HepG2 (cell line): ENCODE results near the gene ENTPD2. TPM values are rescaled to one million over a fixed set of nuclear protein-coding genes. Genes with fewer than 3 reads are reported as not detected.

Source experiments
- AGO1 ChIP-seq: fragments of 200-400 bp; formaldehyde crosslinking; IDR thresholded peaks from 2 replicates; pipeline ENCODE4 v1.6.1; 2017; ENCODE audit warnings: mild to moderate bottlenecking, low read depth, low read length, moderate library complexity; ENCODE audit not compliant: poor library complexity, severe bottlenecking
- FOXK1 ChIP-seq: sonication (generic); formaldehyde crosslinking; IDR thresholded peaks from 2 replicates; pipeline ENCODE4 v1.4.0; 2020; ENCODE audit warnings: low read depth, missing genetic modification reagents, borderline replicate concordance
- KLF6 ChIP-seq: IDR thresholded peaks from 2 replicates; pipeline ENCODE4 v1.8.0; 2016; ENCODE audit warnings: missing biosample characterization, missing genetic modification reagents
- NCOA1 ChIP-seq: sonication (generic); formaldehyde crosslinking; IDR thresholded peaks from 2 replicates; pipeline ENCODE4 v1.9.0; 2021; ENCODE audit warnings: missing genetic modification reagents
- NR2F2 ChIP-seq: IDR thresholded peaks from 2 replicates; pipeline ENCODE4 v1.6.1; 2012; ENCODE audit warnings: low read depth, inconsistent platforms, borderline replicate concordance
- SAFB2 ChIP-seq: sonication (generic); formaldehyde crosslinking; IDR thresholded peaks from 2 replicates; pipeline ENCODE4 v1.5.1; 2020; ENCODE audit warnings: missing genetic modification reagents, low read depth, mild to moderate bottlenecking, borderline replicate concordance
- TOPORS ChIP-seq: sonication (generic); formaldehyde crosslinking; IDR thresholded peaks from 2 replicates; pipeline ENCODE4 v1.8.0; 2023; ENCODE audit warnings: mild to moderate bottlenecking, missing genetic modification reagents
- ZBTB20 ChIP-seq: sonication (generic); formaldehyde crosslinking; IDR thresholded peaks from 2 replicates; pipeline ENCODE4 v1.8.1; 2023; ENCODE audit warnings: missing genetic modification reagents, low read depth, mild to moderate bottlenecking, borderline replicate concordance
- ZMAT3 ChIP-seq: sonication (generic); formaldehyde crosslinking; conservative IDR thresholded peaks from 2 replicates; pipeline ENCODE4 v1.7.0; 2021; ENCODE audit warnings: missing genetic modification reagents
- ZNF263 ChIP-seq: sonication (generic); formaldehyde crosslinking; IDR thresholded peaks from 2 replicates; pipeline ENCODE4 v1.4.0; 2020; ENCODE audit warnings: missing genetic modification reagents
- ZNF326 ChIP-seq: sonication (generic); formaldehyde crosslinking; IDR thresholded peaks from 2 replicates; pipeline ENCODE4 v1.4.0; 2020; ENCODE audit warnings: missing genetic modification reagents, borderline replicate concordance
- ZNF7 ChIP-seq: IDR thresholded peaks from 2 replicates; pipeline ENCODE4 v1.6.1; 2016; ENCODE audit warnings: missing biosample characterization, missing genetic modification reagents
- ZNF841 ChIP-seq: sonication (generic); formaldehyde crosslinking; IDR thresholded peaks from 2 replicates; pipeline ENCODE4 v1.8.1; 2023; ENCODE audit warnings: missing genetic modification reagents, borderline replicate concordance
- polyA plus RNA-seq, 8 experiments: library from polyadenylated mRNA; depleted of rRNA in 3 of 8; stranded (reverse) in 7 of 8; unstranded in 1 of 8; fragments of >200 nt; fragmentation: Illumina TruSeq in 4 of 8; extraction: Trizol in 4 of 8; gene quantifications; 2 replicates each; pipeline versions ENCODE4 v1.2.1 to v1.2.3, GENCODE V29; 2011 to 2016; ENCODE audit warnings: low read depth in 4 of 8, missing spikeins in 1 of 8, mixed read lengths in 1 of 8; ENCODE audit not compliant: insufficient read depth in 1 of 8
- total RNA-seq, 5 experiments: library from RNA; depleted of rRNA; stranded (reverse); fragments of >200 nt; fragmentation: Illumina TruSeq; extraction: Trizol; gene quantifications; 2 replicates each; pipeline ENCODE4 v1.2.3, GENCODE V29; 2016; ENCODE audit warnings: low read depth in 1 of 5
- TF ChIP-seq, protein P1 (sequence below): sonication (generic); formaldehyde crosslinking; IDR thresholded peaks from 2 replicates; pipeline ENCODE4 v1.5.0; 2020; ENCODE audit warnings: mild to moderate bottlenecking, missing genetic modification reagents, moderate library complexity
- TF ChIP-seq, protein P2 (sequence below): IDR thresholded peaks from 2 replicates; pipeline ENCODE4 v1.6.1; 2012; ENCODE audit warnings: inconsistent platforms
- TF ChIP-seq, protein P3 (sequence below): IDR thresholded peaks from 2 replicates; pipeline ENCODE4 v1.6.1; 2016; ENCODE audit warnings: low read depth
- TF ChIP-seq, protein P4 (sequence below): sonication (generic); formaldehyde crosslinking; IDR thresholded peaks from 2 replicates; pipeline ENCODE4 v1.4.0; 2020; ENCODE audit warnings: missing genetic modification reagents
- TF ChIP-seq, protein P5 (sequence below): IDR thresholded peaks from 2 replicates; pipeline ENCODE4 v1.6.1; 2016; ENCODE audit warnings: control low read depth
- TF ChIP-seq, protein P6 (sequence below): sonication (generic); formaldehyde crosslinking; IDR thresholded peaks from 2 replicates; pipeline ENCODE4 v1.5.0; 2020; ENCODE audit warnings: mild to moderate bottlenecking, missing genetic modification reagents

Gene ENTPD2
- total and polyA plus RNA-seq, 2 of the 13 experiments (the other 11 are each of a cell fraction or from before 2014, with no cell fraction given), result 0.95 to 3.2 TPM

DNA sequence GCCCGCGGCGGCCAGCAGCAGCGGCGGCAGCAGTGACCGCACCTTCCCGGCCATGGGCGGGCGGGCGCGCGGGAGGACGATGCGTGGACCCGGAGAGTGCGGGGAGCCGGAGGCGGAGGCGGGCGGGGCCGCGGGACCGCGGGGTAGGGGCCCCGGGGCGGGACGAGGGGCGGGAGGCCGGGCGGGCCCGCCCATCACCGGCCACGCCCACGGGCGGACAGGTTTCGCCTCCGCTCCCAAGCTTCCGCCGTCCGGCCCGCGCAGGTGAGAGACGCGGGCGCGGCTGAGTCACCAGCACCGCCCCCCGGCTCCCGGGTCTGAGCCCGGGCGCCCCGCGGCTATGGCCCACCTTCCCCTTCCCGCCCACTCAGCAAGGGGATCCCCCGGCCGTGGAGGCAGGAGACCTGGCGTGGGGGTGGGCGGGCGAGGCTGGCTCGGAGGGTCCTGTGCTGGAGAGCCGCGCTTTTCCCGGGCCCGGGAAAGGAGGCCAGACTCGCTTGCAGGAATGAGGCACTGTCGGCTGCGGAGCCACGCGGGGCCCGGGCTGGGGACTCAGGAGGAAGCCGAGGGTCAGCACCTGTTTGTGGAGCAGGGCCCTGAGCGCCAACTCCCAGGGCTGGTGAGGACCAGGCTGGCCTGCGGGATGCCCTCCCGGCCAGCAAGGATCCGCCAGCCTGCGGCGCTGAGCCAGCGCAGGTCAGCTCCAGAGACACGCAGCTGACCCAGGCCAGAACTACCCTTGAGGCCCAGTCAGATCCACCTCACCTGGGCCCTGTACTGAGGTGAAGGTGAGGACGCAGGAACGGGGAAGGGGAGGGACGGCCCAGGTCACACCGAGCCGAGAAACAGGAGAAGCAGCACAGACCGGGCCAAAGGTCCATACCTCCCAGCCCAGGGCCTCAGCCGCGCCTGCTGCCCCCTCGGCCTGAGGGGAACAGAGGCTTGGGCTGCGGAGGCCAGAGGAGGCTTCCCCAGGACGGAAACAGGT lies at the start of gene ENTPD2 (continued):
- TF ChIP-seq ZMAT3 (CRISPR knock-in tag) (no peak; the same call in 1 of the 2 replicates), AGO1 (no peak), ZNF7 (no peak), NR2F2 (peak; percentile 5; the same call in 1 of the 2 replicates), ZNF326 (CRISPR knock-in tag) (no peak), ZBTB20 (CRISPR knock-in tag) (no peak), KLF6 (CRISPR knock-in tag) (0 out of 2 replicates have a peak, but pooled peaks have one; percentile 18), ZNF841 (CRISPR knock-in tag) (no peak), SAFB2 (CRISPR knock-in tag) (no peak), FOXK1 (no peak), NCOA1 (CRISPR knock-in tag) (no peak), TOPORS (CRISPR knock-in tag) (no peak), ZNF263 (CRISPR knock-in tag) (0 out of 2 replicates have a peak, but pooled peaks have one; percentile 20)
- TF ChIP-seq, protein P1, sequence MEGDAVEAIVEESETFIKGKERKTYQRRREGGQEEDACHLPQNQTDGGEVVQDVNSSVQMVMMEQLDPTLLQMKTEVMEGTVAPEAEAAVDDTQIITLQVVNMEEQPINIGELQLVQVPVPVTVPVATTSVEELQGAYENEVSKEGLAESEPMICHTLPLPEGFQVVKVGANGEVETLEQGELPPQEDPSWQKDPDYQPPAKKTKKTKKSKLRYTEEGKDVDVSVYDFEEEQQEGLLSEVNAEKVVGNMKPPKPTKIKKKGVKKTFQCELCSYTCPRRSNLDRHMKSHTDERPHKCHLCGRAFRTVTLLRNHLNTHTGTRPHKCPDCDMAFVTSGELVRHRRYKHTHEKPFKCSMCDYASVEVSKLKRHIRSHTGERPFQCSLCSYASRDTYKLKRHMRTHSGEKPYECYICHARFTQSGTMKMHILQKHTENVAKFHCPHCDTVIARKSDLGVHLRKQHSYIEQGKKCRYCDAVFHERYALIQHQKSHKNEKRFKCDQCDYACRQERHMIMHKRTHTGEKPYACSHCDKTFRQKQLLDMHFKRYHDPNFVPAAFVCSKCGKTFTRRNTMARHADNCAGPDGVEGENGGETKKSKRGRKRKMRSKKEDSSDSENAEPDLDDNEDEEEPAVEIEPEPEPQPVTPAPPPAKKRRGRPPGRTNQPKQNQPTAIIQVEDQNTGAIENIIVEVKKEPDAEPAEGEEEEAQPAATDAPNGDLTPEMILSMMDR (CRISPR knock-in tag), result no peak
- TF ChIP-seq, protein P2, sequence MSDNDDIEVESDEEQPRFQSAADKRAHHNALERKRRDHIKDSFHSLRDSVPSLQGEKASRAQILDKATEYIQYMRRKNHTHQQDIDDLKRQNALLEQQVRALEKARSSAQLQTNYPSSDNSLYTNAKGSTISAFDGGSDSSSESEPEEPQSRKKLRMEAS, result no peak
- TF ChIP-seq, protein P3, sequence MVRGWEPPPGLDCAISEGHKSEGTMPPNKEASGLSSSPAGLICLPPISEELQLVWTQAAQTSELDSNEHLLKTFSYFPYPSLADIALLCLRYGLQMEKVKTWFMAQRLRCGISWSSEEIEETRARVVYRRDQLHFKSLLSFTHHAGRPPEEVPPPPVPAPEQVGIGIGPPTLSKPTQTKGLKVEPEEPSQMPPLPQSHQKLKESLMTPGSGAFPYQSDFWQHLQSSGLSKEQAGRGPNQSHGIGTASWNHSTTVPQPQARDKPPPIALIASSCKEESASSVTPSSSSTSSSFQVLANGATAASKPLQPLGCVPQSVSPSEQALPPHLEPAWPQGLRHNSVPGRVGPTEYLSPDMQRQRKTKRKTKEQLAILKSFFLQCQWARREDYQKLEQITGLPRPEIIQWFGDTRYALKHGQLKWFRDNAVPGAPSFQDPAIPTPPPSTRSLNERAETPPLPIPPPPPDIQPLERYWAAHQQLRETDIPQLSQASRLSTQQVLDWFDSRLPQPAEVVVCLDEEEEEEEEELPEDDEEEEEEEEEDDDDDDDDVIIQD (CRISPR knock-in tag), result no peak
- TF ChIP-seq, protein P4, sequence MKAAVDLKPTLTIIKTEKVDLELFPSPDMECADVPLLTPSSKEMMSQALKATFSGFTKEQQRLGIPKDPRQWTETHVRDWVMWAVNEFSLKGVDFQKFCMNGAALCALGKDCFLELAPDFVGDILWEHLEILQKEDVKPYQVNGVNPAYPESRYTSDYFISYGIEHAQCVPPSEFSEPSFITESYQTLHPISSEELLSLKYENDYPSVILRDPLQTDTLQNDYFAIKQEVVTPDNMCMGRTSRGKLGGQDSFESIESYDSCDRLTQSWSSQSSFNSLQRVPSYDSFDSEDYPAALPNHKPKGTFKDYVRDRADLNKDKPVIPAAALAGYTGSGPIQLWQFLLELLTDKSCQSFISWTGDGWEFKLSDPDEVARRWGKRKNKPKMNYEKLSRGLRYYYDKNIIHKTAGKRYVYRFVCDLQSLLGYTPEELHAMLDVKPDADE (CRISPR knock-in tag), result no peak
- TF ChIP-seq, protein P5, sequence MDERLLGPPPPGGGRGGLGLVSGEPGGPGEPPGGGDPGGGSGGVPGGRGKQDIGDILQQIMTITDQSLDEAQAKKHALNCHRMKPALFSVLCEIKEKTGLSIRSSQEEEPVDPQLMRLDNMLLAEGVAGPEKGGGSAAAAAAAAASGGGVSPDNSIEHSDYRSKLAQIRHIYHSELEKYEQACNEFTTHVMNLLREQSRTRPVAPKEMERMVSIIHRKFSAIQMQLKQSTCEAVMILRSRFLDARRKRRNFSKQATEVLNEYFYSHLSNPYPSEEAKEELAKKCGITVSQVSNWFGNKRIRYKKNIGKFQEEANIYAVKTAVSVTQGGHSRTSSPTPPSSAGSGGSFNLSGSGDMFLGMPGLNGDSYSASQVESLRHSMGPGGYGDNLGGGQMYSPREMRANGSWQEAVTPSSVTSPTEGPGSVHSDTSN, result no peak
- TF ChIP-seq, protein P6, sequence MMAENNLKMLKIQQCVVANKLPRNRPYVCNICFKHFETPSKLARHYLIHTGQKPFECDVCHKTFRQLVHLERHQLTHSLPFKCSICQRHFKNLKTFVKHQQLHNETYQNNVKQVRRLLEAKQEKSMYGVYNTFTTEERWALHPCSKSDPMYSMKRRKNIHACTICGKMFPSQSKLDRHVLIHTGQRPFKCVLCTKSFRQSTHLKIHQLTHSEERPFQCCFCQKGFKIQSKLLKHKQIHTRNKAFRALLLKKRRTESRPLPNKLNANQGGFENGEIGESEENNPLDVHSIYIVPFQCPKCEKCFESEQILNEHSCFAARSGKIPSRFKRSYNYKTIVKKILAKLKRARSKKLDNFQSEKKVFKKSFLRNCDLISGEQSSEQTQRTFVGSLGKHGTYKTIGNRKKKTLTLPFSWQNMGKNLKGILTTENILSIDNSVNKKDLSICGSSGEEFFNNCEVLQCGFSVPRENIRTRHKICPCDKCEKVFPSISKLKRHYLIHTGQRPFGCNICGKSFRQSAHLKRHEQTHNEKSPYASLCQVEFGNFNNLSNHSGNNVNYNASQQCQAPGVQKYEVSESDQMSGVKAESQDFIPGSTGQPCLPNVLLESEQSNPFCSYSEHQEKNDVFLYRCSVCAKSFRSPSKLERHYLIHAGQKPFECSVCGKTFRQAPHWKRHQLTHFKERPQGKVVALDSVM, result no peak
